ENCODE results near the gene RAB11A. TPM values are rescaled to one million over a fixed set of nuclear protein-coding genes. Genes with fewer than 3 reads are reported as not detected.

Gene RAB11A
- total RNA-seq, 1 donor from 2014 or later = 234 TPM

DNA sequence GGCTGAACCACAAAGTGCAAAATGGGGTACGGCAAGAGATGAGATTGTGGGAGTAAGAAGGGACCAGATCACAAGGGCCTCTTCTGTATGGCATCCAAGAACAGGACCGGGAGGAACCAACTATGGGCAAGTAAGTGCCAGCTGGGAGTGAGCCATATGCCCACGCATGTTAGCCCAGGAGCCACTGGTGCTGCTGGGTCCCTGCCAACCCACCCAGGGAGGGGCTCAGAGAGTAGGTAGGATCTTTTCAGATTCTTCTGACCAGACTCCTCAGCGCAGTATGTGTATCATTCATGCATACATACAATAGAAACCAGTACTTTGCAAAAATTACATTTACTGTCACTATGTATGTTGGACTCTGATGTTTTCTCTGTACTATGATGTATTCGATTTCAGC lies 54.0 kb downstream of the RAB11A start:
- no peaks in the 10 kb centered on the region for H3K36me3 Mint-ChIP-seq (ENCODE audit: insufficient read depth)
- peaks cover 3% of the 10 kb centered on the region for H3K4me1 Mint-ChIP-seq (ENCODE audit: low read depth)
- no peak overlapping the region for H3K4me3 Mint-ChIP-seq (ENCODE audit: low read depth)
- H3K27ac Mint-ChIP-seq = no peak overlapping the region
- no peak for DNase-seq (ENCODE audit: low spot score, unreplicated experiment)
- TF ChIP-seq, protein P1, sequence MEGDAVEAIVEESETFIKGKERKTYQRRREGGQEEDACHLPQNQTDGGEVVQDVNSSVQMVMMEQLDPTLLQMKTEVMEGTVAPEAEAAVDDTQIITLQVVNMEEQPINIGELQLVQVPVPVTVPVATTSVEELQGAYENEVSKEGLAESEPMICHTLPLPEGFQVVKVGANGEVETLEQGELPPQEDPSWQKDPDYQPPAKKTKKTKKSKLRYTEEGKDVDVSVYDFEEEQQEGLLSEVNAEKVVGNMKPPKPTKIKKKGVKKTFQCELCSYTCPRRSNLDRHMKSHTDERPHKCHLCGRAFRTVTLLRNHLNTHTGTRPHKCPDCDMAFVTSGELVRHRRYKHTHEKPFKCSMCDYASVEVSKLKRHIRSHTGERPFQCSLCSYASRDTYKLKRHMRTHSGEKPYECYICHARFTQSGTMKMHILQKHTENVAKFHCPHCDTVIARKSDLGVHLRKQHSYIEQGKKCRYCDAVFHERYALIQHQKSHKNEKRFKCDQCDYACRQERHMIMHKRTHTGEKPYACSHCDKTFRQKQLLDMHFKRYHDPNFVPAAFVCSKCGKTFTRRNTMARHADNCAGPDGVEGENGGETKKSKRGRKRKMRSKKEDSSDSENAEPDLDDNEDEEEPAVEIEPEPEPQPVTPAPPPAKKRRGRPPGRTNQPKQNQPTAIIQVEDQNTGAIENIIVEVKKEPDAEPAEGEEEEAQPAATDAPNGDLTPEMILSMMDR (IDR thresholded peaks at IDR 0.05; ENCODE audit: unreplicated experiment) = no peak
- no peaks in the 10 kb centered on the region for H3K27me3 Mint-ChIP-seq
- H3K9me3 Mint-ChIP-seq (ENCODE audit: low read depth) = no peaks in the 10 kb centered on the region

DNA sequence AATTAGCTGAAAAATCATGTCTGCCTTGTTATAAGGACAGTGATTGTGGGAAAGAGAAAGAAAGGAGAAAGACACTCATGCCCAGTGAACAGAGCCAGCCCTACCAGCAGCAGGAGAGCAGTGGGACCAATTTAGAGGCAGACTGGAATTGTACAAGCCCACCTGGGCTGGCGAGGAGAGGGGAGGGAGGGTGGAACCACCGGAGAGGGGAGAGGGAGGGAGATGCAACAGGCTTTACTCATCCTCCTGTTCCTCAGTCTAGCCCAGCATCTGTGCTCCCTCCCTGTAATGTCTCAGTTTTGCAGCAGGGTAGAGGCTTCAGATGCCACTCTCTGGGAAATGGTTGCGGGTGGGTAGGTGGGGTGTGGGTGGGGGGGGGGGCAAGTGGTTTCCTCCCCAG lies 54.7 kb downstream of the RAB11A start:
- Mint-ChIP-seq H3K27ac (no peak overlapping the region), H3K4me1 (ENCODE audit: low read depth) (peaks cover 3% of the 10 kb centered on the region), H3K4me3 (ENCODE audit: low read depth) (no peak overlapping the region), H3K27me3 (no peaks in the 10 kb centered on the region), H3K36me3 (ENCODE audit: insufficient read depth) (no peaks in the 10 kb centered on the region), H3K9me3 (ENCODE audit: low read depth) (no peaks in the 10 kb centered on the region)
- TF ChIP-seq, protein P1 (IDR thresholded peaks at IDR 0.05; ENCODE audit: unreplicated experiment) = no peak
- DNase-seq (ENCODE audit: low spot score, unreplicated experiment) = no peak

DNA sequence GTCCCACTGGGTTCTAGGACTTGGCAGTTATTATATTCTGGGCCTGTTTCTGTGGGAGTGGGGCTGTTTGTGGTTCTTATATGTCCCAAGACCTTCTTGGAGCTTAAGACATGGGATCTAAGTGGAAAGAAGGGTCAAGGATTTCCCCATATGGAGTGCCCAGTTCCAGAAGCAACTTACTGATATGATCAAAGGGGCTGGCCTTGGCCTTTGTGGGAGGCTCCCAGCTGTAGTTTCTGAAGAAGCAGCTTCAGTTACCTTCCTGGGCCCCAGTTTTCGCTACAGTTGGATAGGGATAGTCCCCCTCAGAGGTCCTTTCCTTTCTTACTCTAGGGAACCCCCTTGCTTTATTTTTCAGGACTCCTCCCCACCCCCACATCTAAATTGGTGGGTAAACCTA lies 56.0 kb downstream of the RAB11A start:
- Mint-ChIP-seq H3K9me3 (ENCODE audit: low read depth) (no peaks in the 10 kb centered on the region), H3K27ac (no peak overlapping the region), H3K4me3 (ENCODE audit: low read depth) (no peak overlapping the region), H3K27me3 (no peaks in the 10 kb centered on the region), H3K4me1 (ENCODE audit: low read depth) (peaks cover 2% of the 10 kb centered on the region), H3K36me3 (ENCODE audit: insufficient read depth) (no peaks in the 10 kb centered on the region)
- TF ChIP-seq, protein P1 (IDR thresholded peaks at IDR 0.05; ENCODE audit: unreplicated experiment) = no peak
- no peak for DNase-seq (ENCODE audit: low spot score, unreplicated experiment)

DNA sequence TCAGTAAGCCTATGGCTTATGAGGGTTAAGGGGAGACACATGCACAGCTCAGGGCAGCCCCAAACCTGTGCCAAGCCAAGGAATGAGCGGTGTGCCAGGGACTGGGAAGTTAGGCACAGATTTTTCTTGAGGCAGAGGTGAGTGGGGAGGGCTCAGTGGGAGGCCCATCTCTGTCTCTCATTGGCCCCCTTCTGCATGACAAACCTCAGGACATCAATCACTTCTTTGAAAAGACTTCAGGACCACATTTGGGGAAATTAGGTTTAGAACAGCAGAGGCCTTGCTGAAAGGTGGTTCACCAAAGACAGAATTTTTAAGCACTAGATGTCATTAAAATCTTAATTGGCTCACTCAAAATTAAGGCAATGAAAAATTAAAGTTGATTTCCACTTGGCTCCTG lies 57.2 kb downstream of the RAB11A start:
- H3K36me3 Mint-ChIP-seq (ENCODE audit: insufficient read depth) = no peaks in the 10 kb centered on the region

DNA sequence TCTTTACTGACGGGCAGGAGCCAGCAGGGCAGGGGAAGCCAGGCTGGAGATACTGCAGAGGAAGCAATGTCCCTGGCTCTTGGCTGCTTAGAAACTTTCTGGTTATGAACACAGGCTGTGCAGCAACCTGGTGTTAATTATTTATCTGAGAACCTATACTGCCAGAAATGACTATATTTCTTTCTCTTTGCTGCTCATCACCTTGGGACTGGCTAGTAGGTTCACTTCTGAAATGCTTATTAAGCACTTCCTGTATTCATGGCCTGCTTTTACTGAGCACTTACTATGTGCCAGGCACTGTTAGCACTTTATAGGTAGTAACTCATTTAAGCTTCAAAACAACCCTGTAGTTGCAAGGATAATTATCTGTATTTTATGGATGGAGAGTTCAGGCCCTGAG lies 57.6 kb downstream of the RAB11A start:
- Mint-ChIP-seq H3K4me3 (ENCODE audit: low read depth) (no peak overlapping the region), H3K27ac (no peak overlapping the region), H3K4me1 (ENCODE audit: low read depth) (no peaks in the 10 kb centered on the region), H3K27me3 (no peaks in the 10 kb centered on the region), H3K36me3 (ENCODE audit: insufficient read depth) (no peaks in the 10 kb centered on the region), H3K9me3 (ENCODE audit: low read depth) (no peaks in the 10 kb centered on the region)
- TF ChIP-seq, protein P1 (IDR thresholded peaks at IDR 0.05; ENCODE audit: unreplicated experiment) = no peak
- DNase-seq (ENCODE audit: low spot score, unreplicated experiment) = no peak

More for the DNA sequence above, 57.2 kb downstream of the RAB11A start:
- TF ChIP-seq, protein P1 (IDR thresholded peaks at IDR 0.05; ENCODE audit: unreplicated experiment) = no peak
- Mint-ChIP-seq H3K27ac (no peak overlapping the region), H3K4me1 (ENCODE audit: low read depth) (no peaks in the 10 kb centered on the region), H3K4me3 (ENCODE audit: low read depth) (no peak overlapping the region), H3K9me3 (ENCODE audit: low read depth) (no peaks in the 10 kb centered on the region), H3K27me3 (no peaks in the 10 kb centered on the region)
- no peak for DNase-seq (ENCODE audit: low spot score, unreplicated experiment)

All from progenitor cell of endocrine pancreas (in vitro differentiated cells).